Cerebellar cortex (tissue), 1 donor: ENCODE data around the gene SSR1.
"Not testable (repeated sequence)": the region's sequence is repeated elsewhere in the genome, so short reads cannot be mapped to it uniquely, and the experiment has no call there.

ENCODE experiments used
- DNase-seq: peaks from one replicate; pipeline ENCODE4 v3.0.0-alpha.2; 2015; ENCODE audit warnings: low spot score

Gene SSR1

DNA sequence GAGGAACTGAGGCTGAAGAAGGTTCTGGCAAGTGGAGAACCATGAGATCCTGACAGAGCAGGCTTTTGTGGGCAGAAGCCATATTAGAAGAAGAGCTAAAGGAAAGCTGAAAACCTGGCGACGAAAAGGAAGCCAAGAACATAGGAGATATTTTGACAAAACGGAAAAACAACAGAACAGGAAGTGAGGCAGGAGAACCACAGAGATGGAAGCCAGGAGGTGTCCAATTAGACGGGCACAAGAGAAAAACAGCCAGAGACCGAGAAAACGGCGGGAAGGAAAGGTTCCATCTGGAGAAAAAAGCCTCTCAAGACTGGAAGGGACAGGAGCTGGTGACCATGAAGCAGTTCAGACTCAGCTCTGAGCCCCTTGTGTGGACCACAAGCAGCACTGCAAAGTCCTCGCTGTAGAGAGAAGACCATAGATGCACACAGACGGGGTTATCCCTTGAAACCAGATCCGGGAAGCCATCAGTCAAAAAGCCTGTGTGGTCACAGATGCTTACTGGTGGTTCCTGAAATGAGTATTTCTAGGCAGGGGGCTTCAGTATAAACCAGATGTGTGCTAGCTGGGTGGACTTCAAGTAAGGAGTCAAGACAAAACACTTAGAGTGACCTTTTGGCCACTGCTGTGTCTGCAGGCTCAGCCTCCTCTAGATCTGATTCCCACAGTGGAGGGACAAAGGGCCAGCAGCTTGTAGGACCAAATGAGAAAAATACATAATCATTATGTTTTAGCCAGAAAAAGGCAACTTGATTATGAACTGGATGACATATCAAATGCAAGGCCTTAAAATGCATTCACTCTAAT lies 30.7 kb downstream of the SSR1 start:
- no peak for DNase-seq

- no peak for DNase-seq
These were observed 36.8 kb downstream of the SSR1 start for GRCh38 chr6:7276199-7276524.

DNA sequence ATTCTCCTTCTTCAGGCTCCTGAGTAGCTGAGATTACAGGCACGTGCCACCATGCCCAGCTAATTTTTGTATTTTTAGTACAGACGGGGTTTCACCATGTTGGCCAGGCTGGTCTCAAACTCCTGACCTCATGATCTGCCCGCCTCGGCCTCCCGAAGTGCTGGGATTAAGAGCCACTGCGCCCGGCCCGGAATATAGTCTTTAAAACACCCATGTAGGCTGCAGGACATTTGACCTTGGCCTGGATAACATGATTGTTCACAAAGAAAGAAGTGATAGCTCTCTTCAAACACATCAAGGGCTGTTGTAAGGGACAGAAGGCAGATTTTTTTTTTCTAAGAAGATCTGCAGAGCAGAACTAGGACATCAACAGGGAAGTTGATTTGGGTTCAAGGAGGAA lies 38.5 kb downstream of the SSR1 start:
- not testable (repeated sequence) for DNase-seq

DNA sequence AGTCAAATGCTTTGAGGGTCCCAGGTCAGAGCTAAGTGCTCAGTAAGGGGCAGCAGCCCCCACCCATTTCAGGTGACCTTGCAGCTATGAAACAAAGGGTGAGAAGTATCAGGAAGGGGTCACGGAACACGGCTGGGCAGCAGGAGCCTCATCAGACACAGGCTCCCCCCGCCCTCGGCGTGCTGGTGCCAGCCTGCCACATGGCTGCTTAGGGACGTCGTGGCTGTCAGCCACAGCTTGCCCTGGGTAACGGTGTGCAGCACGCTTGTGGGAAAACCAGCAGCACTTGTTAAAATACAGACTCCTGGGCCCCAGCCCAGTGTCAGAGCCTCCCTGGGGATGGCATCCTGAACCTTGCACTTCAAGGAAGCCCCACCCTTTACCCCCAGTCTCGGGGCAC lies 39.3 kb downstream of the SSR1 start:
- DNase-seq = no peak

DNA sequence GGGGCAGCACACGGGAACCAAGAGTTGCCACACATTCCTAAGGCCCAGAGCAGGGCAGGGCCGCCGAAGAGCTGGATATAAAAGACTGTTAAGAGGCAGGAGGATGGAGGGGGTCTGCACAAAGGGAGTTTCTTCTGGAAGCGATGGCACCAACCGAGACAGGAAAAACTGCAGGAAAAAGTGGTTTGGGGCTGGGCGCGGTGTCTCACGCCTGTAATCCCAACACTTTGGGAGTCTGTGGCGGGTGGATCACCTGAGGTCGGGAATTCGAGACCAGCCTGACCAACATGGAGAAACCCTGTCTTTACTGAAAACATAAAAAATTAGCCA lies 41.8 kb downstream of the SSR1 start:
- no peak for DNase-seq

DNA sequence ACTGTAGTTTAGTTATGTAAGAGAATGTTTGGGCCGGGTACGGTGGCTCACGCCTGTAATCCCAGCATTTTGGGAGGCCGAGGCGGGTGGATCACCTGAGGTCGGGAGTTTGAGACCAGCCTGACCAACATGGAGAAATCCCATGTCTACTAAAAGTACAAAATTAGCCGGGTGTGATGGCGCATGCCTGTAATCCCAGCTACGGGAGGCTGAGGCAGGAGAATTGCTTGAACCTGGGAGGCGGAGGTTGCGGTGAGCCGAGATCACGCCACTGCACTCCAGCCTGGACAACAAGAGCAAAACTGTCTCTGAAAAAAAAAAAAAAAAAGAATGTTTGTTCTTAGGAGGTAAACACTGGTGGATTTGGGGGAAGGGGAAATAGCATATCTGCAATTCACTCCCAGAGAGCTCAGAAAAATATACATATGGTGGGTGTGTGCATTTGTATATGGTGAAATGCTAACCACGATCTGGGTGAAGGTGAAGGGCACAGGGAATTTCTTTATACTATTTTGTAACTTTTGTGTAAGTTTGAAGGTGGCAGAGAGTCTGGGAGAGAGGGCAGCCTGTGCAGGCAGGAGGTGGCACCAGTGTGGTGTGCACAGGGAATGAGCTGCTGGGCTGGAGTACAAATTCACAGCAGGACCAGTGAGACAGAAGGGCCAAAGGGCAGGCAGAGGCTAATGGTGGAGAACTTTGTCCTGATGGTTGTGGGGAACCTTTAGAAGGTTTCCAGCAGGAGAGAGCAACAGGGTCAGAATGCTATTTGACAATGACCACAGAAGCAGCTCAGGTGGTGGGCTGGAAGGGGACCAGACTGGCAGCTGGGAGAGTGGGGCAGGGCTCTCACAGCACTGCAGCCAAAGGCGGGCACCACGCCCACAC lies 42.4 kb downstream of the SSR1 start:
- no peak for DNase-seq

GRCh38 chr6:7269816-7270215 lies 43.2 kb downstream of the SSR1 start:
- DNase-seq = no peak

- DNase-seq = no peak
These were observed 44.0 kb downstream of the SSR1 start for GRCh38 chr6:7268816-7269555.

GRCh38 chr6:7268362-7268761 lies 44.6 kb downstream of the SSR1 start:
- no peak for DNase-seq

DNA sequence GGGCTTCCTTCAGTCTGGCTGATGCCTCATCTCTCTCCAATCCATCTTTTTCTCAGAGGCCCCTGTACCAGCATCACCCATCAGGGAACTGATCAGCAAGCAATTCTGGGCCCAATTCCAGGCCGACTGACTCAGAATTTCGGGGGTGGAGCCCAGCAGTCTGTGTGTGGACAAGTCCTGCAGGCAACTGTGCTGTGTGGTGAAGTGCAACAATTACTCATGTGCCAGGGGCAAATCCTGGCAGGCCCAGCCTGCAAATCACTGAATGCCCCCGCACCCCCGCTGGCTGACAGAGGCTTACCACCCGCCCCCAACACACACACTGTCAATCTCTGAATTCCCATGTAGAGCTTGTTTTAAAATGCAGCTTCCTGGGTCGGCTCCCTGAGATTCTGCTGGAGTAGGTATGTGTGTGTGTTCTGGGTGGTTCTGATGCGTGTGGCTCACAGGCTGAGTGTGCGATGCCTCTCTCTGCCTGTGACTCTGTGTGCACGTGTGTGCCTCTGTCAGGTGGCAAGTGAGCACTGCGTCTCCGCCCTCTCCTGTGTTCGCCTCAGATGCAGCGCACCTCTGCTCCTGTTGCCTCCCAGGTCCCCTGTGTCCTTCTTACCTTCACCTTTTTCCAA lies 45.4 kb downstream of the SSR1 start:
- no peak for DNase-seq

- DNase-seq = no peak
These were observed 45.9 kb downstream of the SSR1 start for GRCh38 chr6:7267071-7267465.

- DNase-seq = not testable (repeated sequence)
These were observed 47.6 kb downstream of the SSR1 start for GRCh38 chr6:7265385-7265726.

DNA sequence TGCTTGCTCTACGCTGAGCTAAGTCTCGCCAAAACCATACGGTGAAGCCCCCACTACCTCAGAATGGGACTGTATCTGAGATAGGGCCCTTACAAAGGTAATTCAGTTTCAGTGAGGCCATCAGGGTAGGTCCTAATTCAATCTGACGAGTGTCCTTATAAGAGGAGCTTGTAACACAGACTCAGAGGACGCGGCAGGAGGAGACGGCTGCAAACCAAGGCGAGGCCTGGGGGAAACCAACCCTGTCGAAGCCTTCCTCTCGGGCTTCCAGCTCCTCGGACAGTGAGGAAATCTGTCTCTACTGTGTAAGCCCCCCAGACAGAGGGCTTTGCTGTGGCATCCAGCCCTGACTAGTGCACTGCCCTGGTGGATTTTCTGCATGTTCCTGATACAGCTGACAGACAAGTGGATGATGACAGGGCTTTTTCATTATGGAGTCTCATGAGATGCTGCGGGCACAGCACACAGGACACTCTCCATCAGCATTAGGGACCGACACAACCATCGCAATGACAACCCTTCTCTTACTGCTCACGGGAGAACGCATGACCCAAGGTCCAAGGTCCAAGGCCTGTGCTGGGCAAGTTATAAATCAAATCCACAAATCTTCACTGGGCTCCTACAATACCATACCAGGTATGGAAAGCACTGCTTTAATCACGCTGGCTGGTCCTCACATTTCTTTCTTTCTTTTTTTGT lies 48.2 kb downstream of the SSR1 start:
- no peak for DNase-seq

GRCh38 chr6:7264041-7264440 lies 49.0 kb downstream of the SSR1 start:
- no peak for DNase-seq

DNA sequence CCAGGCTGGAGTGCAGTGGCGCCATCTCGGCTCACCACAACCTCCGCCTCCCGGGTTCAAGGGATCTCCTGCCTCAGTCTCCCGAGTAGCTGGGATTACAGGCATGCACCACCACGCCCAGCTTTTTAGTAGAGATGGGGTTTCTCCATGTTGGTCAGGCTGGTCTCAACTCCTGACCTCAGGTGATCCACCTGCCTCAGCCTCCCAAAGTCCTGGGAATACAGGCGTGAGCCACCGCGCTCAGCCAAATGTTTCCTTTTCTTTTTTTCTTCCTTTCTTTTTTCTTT lies 49.5 kb downstream of the SSR1 start:
- not testable (repeated sequence) for DNase-seq

DNA sequence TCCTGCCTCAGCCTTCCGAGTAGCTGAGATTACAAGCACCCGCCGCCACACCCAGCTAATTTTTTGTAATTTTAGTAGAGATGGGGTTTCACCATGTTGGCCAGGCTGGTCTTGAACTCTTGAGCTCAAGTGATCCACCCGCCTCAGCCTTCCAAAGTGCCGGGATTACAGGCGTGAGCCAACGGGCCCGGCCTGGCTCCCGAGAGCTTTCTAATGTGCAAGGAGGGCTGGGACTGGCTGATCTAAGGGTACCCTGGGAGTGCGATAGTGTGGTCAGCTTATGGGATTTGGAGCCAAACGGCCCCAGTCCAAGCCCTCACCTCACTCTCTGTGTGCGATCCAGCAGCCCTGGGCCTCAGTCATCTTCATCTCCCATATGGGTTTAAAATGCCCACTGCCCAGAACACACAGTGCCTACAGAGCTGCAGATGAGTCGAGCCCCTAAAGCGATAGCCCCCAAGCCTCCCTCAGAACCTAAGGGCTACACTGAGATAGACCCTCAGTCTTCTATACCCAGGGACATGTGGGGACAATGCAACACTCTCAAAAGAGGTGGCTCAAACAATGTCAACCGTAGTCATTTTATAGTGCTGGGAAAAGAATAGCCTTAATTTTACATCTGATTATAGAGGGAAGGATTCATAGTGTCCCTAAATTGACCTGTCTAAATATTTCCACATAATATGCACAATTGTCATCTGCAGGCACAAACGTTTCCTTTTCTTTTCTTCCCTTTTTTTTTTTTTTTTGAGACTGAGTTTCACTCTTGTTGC lies 50.1 kb downstream of the SSR1 start:
- DNase-seq = no peak

DNA sequence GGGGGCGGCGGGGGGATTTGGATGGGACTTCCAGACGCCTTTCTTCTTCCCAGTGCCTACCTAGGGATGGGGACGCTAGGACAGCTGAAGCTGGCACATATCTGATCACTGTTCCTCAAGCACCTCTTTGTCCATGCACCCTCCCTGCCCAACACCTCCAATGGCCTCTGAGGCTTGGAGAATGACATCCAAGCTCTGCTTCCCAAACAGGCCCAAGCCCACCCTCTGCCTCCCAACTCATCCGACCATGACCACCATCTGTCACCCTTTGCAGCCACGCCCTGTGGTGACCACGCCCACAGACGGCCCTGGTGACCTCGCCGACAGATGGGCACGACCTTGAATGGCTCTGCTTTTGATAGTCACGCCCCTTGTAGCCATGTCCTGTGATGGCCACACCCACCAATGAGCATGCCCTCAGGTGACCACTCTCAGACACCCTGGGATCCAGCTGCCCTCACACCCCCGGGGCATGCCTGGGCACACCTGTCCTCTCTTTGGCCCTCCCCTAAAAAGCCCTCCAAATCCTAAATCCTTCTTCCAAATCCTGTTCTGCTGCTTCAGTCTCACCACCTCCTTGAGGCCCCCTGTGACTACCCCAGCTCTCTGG lies 51.0 kb downstream of the SSR1 start:
- no peak for DNase-seq

DNA sequence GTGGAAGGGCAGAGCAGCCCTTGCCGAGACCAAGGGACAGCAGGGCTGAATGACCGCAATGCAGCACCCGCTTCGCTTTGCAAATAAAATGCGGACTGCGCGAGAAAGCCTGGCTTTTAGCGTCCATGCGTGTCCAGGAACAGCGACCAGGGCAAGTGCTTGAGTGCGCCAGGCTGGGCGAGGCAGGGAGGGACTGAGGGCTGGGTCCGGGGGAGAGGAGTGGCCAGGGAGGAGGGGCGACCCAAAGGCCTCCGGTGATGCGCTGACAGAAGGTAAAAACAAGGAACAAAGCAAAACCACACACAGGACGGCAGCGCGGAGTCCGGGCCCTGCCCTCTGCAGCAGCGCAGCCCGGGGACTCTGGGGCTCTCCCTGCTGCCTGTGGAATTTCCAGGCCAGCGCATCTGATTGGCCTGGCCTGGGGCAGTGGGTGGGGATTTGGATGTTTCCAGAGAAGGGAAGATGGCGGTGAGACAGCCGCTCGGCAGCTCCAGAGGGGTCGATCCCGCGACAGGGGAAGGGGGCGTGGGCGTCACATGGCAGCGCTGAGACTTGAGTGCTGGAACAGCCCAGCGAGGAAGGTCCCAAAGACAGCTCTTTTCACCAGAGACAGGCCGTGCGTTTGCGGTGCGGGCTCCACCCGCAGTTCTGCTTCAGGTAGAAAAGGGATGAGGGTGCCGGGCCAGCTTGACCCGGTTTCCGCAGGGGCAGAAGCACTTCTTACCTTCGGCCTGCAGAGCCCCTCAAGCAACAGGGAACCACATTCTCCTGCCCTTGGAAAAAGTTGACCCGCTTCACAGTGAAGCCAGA lies 51.8 kb downstream of the SSR1 start:
- DNase-seq = peak; percentile 92

DNA sequence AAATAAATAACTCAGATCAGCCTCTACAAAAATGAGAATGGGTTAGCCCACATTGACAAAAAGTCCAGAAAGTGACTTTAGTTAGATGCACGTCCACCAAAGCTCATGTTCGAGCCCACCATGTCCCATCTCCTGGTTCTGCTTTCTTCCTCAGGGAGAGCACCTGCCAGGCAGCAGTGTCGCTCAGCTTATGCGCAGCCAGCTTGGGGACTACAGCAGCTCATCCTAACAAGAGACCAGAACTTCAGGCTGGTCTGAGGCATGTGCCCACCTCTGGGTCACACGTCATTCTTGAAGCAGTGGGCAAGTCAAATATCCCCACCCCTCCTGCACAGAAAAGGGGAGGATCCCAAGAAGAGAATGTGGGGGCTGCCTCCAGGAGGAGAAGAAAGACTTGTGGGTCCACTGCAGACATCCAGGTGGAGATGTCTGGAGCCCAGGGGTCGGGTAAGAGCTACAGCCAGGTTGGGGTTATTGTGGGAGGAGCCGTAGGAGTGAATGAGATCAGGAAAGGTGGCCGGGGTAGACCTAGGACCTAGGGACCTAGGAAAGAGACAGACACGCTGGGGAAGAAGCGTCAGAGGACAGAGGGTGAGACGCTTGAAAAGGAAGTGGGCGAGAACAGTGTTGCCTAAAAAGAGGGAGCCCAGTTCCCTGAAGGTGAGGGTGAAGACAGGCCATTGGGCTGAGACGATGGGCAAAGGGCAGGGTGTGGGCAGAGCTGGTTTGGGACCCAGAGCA lies 52.5 kb downstream of the SSR1 start:
- no peak for DNase-seq
